HG03378 (cell line): ENCODE results near the gene NDUFS7.
"Not testable (repeated sequence)": the region's sequence is repeated elsewhere in the genome, so short reads cannot be mapped to it uniquely, and the experiment has no call there.

ENCODE experiments used
- ATAC-seq: cut with Tn5 transposase; IDR thresholded peaks from one replicate; pipeline ENCODE4 v1.9.1; 2021; ENCODE audit warnings: mild to moderate bottlenecking, moderate library complexity; ENCODE audit not compliant: unreplicated experiment

The NDUFS7 gene

GRCh38 chr19:1429750-1430149 is 46.0 kb downstream of the NDUFS7 start:
- ATAC-seq: no peak

GRCh38 chr19:1430246-1430645 is 46.5 kb downstream of the NDUFS7 start:
- no peak for ATAC-seq

- no peak for ATAC-seq
These were observed 48.2 kb downstream of the NDUFS7 start for GRCh38 chr19:1431759-1432506.

- ATAC-seq: no peak
These were observed 48.8 kb downstream of the NDUFS7 start for GRCh38 chr19:1432507-1432887.

GRCh38 chr19:1433119-1434039 is 49.7 kb downstream of the NDUFS7 start:
- ATAC-seq: no peak

GRCh38 chr19:1434040-1434366 is 50.3 kb downstream of the NDUFS7 start:
- ATAC-seq: no peak

- ATAC-seq: no peak
These were observed 50.9 kb downstream of the NDUFS7 start for GRCh38 chr19:1434577-1435060.

- ATAC-seq: no peak
These were observed 51.8 kb downstream of the NDUFS7 start for GRCh38 chr19:1435378-1435989.

- ATAC-seq: no peak
These were observed 53.9 kb downstream of the NDUFS7 start for GRCh38 chr19:1437609-1438008.

GRCh38 chr19:1438035-1438932 is 54.6 kb downstream of the NDUFS7 start, which contains the start of gene RPS15:
TSS of gene RPS15 (plus strand) at chr19:1438396. CDS start at chr19:1438426, 30 bp downstream.
- peak; percentile 58 for ATAC-seq

GRCh38 chr19:1438933-1439354 is 55.2 kb downstream of the NDUFS7 start:
- ATAC-seq: no peak

GRCh38 chr19:1439525-1440417 is 56.1 kb downstream of the NDUFS7 start:
- not testable (repeated sequence) for ATAC-seq

- no peak for ATAC-seq
These were observed 56.7 kb downstream of the NDUFS7 start for GRCh38 chr19:1440418-1440801.

- no peak for ATAC-seq
These were observed 57.3 kb downstream of the NDUFS7 start for GRCh38 chr19:1441022-1441426.

GRCh38 chr19:1441677-1442438 is 58.2 kb downstream of the NDUFS7 start:
- ATAC-seq: no peak
